ENCODE measurements around the gene KLHL14.
A peak's percentile ranks its signal among the peaks of the same experiment; 100 is the strongest.

Gene KLHL14

DNA sequence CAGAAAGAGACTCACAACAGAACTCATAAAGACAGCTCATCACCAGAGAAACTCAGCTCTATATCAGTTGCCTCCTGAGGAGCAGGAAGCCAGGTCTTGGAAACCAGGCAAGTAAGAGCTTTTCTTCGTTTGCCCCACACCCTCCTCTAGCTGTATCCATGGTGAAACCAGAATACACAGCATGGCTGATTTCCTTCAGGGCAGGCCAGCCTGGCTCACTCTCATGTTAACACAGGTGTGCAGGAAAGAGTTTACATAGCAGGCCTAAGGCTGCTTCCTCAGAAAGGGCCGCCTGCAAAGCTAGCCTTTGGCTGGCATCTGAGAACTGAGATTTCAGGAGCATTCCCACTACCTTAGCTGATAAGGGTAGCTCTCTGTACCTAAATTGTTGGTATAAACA lies 65.7 kb downstream of the KLHL14 start:
- peak; percentile 14 for DNase-seq (ENCODE audit: low read depth)
- H3K4me3 ChIP-seq (ENCODE audit: low read length): no peak overlapping the region
- TF ChIP-seq, protein P1, sequence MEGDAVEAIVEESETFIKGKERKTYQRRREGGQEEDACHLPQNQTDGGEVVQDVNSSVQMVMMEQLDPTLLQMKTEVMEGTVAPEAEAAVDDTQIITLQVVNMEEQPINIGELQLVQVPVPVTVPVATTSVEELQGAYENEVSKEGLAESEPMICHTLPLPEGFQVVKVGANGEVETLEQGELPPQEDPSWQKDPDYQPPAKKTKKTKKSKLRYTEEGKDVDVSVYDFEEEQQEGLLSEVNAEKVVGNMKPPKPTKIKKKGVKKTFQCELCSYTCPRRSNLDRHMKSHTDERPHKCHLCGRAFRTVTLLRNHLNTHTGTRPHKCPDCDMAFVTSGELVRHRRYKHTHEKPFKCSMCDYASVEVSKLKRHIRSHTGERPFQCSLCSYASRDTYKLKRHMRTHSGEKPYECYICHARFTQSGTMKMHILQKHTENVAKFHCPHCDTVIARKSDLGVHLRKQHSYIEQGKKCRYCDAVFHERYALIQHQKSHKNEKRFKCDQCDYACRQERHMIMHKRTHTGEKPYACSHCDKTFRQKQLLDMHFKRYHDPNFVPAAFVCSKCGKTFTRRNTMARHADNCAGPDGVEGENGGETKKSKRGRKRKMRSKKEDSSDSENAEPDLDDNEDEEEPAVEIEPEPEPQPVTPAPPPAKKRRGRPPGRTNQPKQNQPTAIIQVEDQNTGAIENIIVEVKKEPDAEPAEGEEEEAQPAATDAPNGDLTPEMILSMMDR (IDR thresholded peaks at IDR 0.05; ENCODE audit: insufficient read depth, low read depth, low read length, missing control alignments): no peak

DNA sequence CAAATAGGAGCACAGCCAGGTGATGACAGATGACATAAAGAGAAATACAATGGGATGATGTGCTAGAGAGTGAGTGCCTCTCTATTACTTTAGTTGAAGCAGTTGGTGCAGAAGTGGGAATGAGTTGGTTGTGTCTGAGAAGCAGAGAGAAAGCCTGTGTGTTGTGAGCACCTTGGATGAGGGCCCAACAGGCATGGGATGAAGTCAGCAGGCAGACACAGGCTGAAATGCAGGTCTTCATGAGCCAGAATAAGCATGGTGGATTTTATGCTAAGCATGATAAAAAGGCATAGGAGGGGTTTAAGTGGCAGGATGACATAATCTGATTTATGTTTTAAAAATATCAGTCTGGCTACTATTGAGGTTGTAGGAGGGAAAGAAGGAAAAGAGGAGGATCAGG lies 71.5 kb downstream of the KLHL14 start:
- DNase-seq (ENCODE audit: low read depth): no peak
- H3K4me3 ChIP-seq (ENCODE audit: low read length): no peak overlapping the region

DNA sequence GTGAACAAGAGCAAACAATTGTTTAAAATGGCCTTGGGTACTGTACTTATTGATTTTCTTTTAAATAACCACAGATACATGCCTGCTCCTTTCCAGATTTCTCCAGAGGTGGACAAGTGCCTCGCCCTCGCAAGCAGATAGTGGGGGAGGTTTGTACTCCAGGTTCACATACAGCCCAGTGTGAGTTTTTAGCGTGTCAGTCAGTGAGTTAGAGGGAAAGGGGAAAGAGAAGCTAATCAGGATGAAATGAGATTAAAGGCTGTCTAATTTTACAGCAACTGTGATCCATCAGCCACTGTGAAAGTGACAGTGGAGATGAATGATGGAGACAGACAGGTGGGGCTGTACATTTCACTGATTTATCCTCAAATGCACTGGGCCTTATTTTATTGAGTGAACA lies 74.7 kb downstream of the KLHL14 start:
- TF ChIP-seq, protein P1 (IDR thresholded peaks at IDR 0.05; ENCODE audit: insufficient read depth, low read depth, low read length, missing control alignments): no peak
- no peak for DNase-seq (ENCODE audit: low read depth)
- no peak overlapping the region for H3K4me3 ChIP-seq (ENCODE audit: low read length)

More for the DNA sequence above, 71.5 kb downstream of the KLHL14 start:
- TF ChIP-seq, protein P1 (IDR thresholded peaks at IDR 0.05; ENCODE audit: insufficient read depth, low read depth, low read length, missing control alignments): no peak

DNA sequence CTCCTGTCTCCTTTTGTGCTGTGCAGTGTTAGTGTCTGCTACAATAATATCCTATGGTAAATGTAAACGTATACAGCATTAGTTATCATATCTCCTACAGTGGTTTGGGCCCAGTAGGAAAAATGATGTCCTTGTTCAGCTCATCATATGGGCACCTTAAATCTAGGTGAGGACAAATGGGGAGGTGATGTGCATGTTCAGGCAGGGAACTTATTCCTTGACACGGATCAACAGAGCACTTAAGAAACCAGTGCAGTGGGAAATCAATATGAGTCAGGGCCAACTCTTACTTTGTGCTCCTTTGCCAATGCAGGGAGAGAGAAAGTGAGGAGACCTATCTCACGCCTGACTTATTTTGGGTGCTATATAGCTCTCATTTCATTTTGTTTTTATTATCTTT lies 76.4 kb downstream of the KLHL14 start:
- H3K4me3 ChIP-seq (ENCODE audit: low read length): no peak overlapping the region
- peak; percentile 65 for DNase-seq (ENCODE audit: low read depth)
- TF ChIP-seq, protein P1 (IDR thresholded peaks at IDR 0.05; ENCODE audit: insufficient read depth, low read depth, low read length, missing control alignments): no peak

DNA sequence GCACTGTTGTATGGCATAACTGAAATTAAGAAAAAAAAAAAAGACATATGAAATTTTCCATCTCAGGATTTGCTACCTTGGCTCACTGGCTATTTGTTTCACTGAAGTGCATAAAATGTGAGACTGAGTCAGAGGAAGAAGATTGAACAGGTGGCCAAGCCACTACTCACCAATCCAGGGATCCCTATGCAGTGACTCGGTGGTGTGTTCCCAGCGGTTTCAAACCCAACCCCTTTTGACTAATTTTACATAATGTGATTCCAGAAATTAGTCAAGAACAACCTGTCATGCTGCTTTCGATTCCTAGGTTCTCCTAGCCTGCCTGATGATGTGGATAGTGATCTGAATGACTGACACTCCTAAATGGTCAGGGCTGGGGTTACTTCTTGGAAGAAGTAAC lies 77.3 kb downstream of the KLHL14 start:
- H3K4me3 ChIP-seq (ENCODE audit: low read length): no peak overlapping the region
- TF ChIP-seq, protein P1 (IDR thresholded peaks at IDR 0.05; ENCODE audit: insufficient read depth, low read depth, low read length, missing control alignments): no peak
- peak; percentile 73 for DNase-seq (ENCODE audit: low read depth)

DNA sequence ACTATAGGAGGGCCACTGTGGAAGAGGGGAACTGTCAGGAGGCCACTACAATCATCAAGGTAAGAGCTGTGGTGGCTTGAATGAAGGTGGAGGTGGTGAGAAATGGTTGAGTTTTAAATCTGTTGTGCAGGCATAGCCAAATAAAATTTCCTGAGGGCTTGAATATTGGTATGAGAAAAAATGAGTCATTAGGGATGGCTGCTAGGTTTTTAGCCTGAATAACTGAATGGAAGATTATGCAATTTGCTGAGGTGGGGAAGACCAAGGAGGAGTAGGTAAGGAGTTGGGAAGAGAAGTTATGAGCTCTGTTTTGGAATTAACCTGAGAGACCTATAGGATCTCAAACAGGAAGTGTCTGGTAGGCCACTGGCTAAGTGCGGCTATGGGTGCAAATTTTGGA lies 84.0 kb downstream of the KLHL14 start:
- no peak overlapping the region for H3K4me3 ChIP-seq (ENCODE audit: low read length)
- TF ChIP-seq, protein P1 (IDR thresholded peaks at IDR 0.05; ENCODE audit: insufficient read depth, low read depth, low read length, missing control alignments): no peak
- DNase-seq (ENCODE audit: low read depth): peak; percentile 63

DNA sequence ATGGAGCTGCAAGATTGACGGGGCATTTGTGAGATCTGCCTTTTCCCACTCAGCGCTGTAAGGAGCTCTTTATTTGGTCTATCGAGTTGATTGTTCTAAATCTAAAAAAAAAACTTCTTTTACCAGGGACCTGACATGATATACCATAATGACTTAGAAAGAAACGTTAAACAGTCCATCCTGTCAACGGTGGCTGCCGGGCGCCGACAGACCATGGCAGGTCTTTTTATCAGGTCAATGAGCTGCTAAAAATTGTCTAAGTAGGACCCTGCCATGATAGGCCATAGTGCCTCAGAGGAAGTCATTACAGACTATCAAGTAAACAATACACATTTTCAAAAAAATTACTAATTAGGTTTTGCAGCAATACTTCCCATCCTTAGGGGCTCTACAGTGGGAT lies 87.9 kb downstream of the KLHL14 start:
- DNase-seq (ENCODE audit: low read depth): no peak
- H3K4me3 ChIP-seq (ENCODE audit: low read length): no peak overlapping the region
- TF ChIP-seq, protein P1 (IDR thresholded peaks at IDR 0.05; ENCODE audit: insufficient read depth, low read depth, low read length, missing control alignments): no peak
